Lung (tissue), 12 donors: Measurements from ENCODE around the gene CDH4. TPM values are rescaled to one million over a fixed set of nuclear protein-coding genes. Genes with fewer than 3 reads are reported as not detected.
"Not testable (repeated sequence)": the region's sequence is repeated elsewhere in the genome, so short reads cannot be mapped to it uniquely, and the experiment has no call there.

Experiments used
- ATAC-seq: fragments of 200-7000 bp; cut with Tn5 transposase; one replicate; pipeline ENCODE4 v1.9.1; 2020; ENCODE audit warnings: moderate number of reproducible peaks; ENCODE audit not compliant: insufficient read depth, low FRiP score
- DNase-seq, 3 donors: peaks; one replicate each; pipeline ENCODE4 v3.0.0-alpha.2; 2013 to 2017
- H3K27ac ChIP-seq, 2 donors: one replicate each; pipeline ENCODE4 v1.5.1; 2013; ENCODE audit warnings: mild to moderate bottlenecking in 2 of 2, moderate library complexity in 2 of 2, control low read depth in 1 of 2, inconsistent platforms in 1 of 2, low read depth in 1 of 2, low read length in 1 of 2
- H3K27me3 ChIP-seq, 3 donors: one replicate each; pipeline ENCODE4 v1.5.1; 2013; ENCODE audit warnings: low read length in 2 of 3; ENCODE audit not compliant: control insufficient read depth in 3 of 3, insufficient read depth in 3 of 3
- H3K36me3 ChIP-seq, 4 donors: one replicate each; pipeline ENCODE4 v1.5.1; 2013; ENCODE audit warnings: low read length in 4 of 4, mild to moderate bottlenecking in 1 of 4, moderate library complexity in 1 of 4; ENCODE audit not compliant: control insufficient read depth in 4 of 4, insufficient read depth in 4 of 4
- H3K4me1 ChIP-seq, 5 donors: one replicate each; pipeline ENCODE4 v1.5.1; 2013; ENCODE audit warnings: low read length in 5 of 5, mild to moderate bottlenecking in 2 of 5, moderate library complexity in 1 of 5; ENCODE audit not compliant: control insufficient read depth in 5 of 5, insufficient read depth in 5 of 5
- H3K4me3 ChIP-seq: one replicate; pipeline ENCODE4 v1.5.1; 2013; ENCODE audit warnings: mild to moderate bottlenecking, control low read depth, moderate library complexity
- H3K9ac ChIP-seq, 2 donors: one replicate each; pipeline ENCODE4 v1.5.1; 2013; ENCODE audit warnings: low read length in 2 of 2, control low read depth in 1 of 2; ENCODE audit not compliant: insufficient read depth in 1 of 2
- H3K9me3 ChIP-seq, 4 donors: one replicate each; pipeline ENCODE4 v1.5.1; 2013; ENCODE audit warnings: low read length in 3 of 4, mild to moderate bottlenecking in 1 of 4, moderate library complexity in 1 of 4; ENCODE audit not compliant: control insufficient read depth in 4 of 4, insufficient read depth in 3 of 4
- CTCF ChIP-seq: IDR thresholded peaks from 2 replicates; pipeline ENCODE4 v1.5.1; 2012; ENCODE audit warnings: mild to moderate bottlenecking; ENCODE audit errors: control extremely low read depth, extremely low read depth
- WGBS, 2 donors: extraction: QIAGEN DNeasy Blood & Tissue Kit; methylation state at CpG; one replicate each; pipeline ENCODE4 v1.1.7; 2013; 5-methylcytosine and 5-hydroxymethylcytosine counted together
- polyA plus RNA-seq, 2 donors: library from polyadenylated mRNA; stranded (reverse); fragments of 200-250 nt; gene quantifications; one replicate each; pipeline ENCODE4 v1.2.1, GENCODE V29; 2013
- total RNA-seq, 2 donors: library from RNA; depleted of rRNA in 1 of 2; stranded (reverse); fragments of >200 nt in 1 of 2; gene quantifications; one replicate each; pipeline ENCODE4 v1.2.1, GENCODE V29; 2014 to 2021
- donor health status: control.
- donor health status: control.
- donor health status: Bipolar disorder and iron deficiency.
- donor health status: healthy.
- donor health status: DM: yes; HTN: yes; CAD: no.

CDH4 gene
- total and polyA plus RNA-seq, 4 donors: 0.10 to 2.1 (median 0.34) TPM

GRCh38 chr20:61267241-61267640 lies 15.2 kb downstream of the CDH4 start:
- H3K4me1 ChIP-seq: peaks cover 0 to 15% (median 0%) of the 10 kb centered on the region in 5 donors
- H3K9ac ChIP-seq: no peak overlapping the region
- no peak for ATAC-seq
- peaks cover 0 to 10% (median 4%) of the 10 kb centered on the region in 3 donors for H3K27me3 ChIP-seq
- no peak for TF ChIP-seq CTCF
- no peak overlapping the region for H3K4me3 ChIP-seq
- H3K36me3 ChIP-seq: peaks cover 0 to 5% (median 1%) of the 10 kb centered on the region in 4 donors
- peaks cover 0 to 4% (median 0%) of the 10 kb centered on the region in 4 donors for H3K9me3 ChIP-seq
- WGBS, 2 donors: 88 to 93% methylated on average over 6 of the region's 6 CpGs
- DNase-seq: no peak
- no peak overlapping the region for H3K27ac ChIP-seq

GRCh38 chr20:61268024-61268423 lies 16.0 kb downstream of the CDH4 start:
- Histone ChIP-seq H3K9ac (no peak overlapping the region), H3K36me3 (peaks cover 0 to 5% (median 1%) of the 10 kb centered on the region in 4 donors), H3K4me3 (no peak overlapping the region), H3K4me1 (peaks cover 0 to 19% (median 0%) of the 10 kb centered on the region in 5 donors), H3K27me3 (peaks cover 0 to 4% (median 4%) of the 10 kb centered on the region in 3 donors), H3K27ac (no peak overlapping the region), H3K9me3 (peaks cover 0 to 4% (median 0%) of the 10 kb centered on the region in 4 donors)
- 82 to 88% methylated on average over 10 of the region's 10 CpGs for WGBS, 2 donors
- DNase-seq (no peak), ATAC-seq (no peak)
- TF ChIP-seq CTCF: no peak

- no peak for ATAC-seq
- peaks cover 0 to 4% (median 4%) of the 10 kb centered on the region in 3 donors for H3K27me3 ChIP-seq
These were observed 19.5 kb downstream of the CDH4 start for GRCh38 chr20:61271312-61272231.

GRCh38 chr20:61273024-61273423 lies 21.0 kb downstream of the CDH4 start:
- ATAC-seq, H3K27ac ChIP-seq, H3K27me3 ChIP-seq, DNase-seq, H3K9ac ChIP-seq, H3K36me3 ChIP-seq, H3K4me3 ChIP-seq: not testable (repeated sequence)
- 88 to 95% methylated on average over 7 of the region's 7 CpGs for WGBS, 2 donors
- Histone ChIP-seq H3K9me3 (peaks cover 0 to 15% (median 0%) of the 10 kb centered on the region in 4 donors), H3K4me1 (peaks cover 0 to 19% (median 0%) of the 10 kb centered on the region in 5 donors)

More at GRCh38 chr20:61271312-61272231, 19.5 kb downstream of the CDH4 start:
- H3K36me3 ChIP-seq: no peaks in the 10 kb centered on the region
- no peak overlapping the region for H3K27ac ChIP-seq
- no peak overlapping the region for H3K9ac ChIP-seq
- no peak for TF ChIP-seq CTCF
- H3K9me3 ChIP-seq: peaks cover 0 to 16% (median 0%) of the 10 kb centered on the region in 4 donors
- WGBS, 2 donors: 54 to 67% methylated on average over 28 of the region's 28 CpGs
- H3K4me3 ChIP-seq: no peak overlapping the region
- peak; percentile 81 to 95 (median 90) for DNase-seq
- H3K4me1 ChIP-seq: peaks cover 0 to 19% (median 0%) of the 10 kb centered on the region in 5 donors

GRCh38 chr20:61273666-61274065 lies 21.6 kb downstream of the CDH4 start:
- H3K27ac ChIP-seq, ATAC-seq, H3K4me3 ChIP-seq, H3K36me3 ChIP-seq, DNase-seq, H3K9ac ChIP-seq, H3K27me3 ChIP-seq: not testable (repeated sequence)
- Histone ChIP-seq H3K4me1 (peaks cover 0 to 19% (median 0%) of the 10 kb centered on the region in 5 donors), H3K9me3 (peaks cover 0 to 15% (median 0%) of the 10 kb centered on the region in 4 donors)
- 98 to 100% methylated on average over 1 of the region's 1 CpG for WGBS, 2 donors
